T-helper 17 cell (primary cell): ENCODE results near the gene UHRF1. TPM values are rescaled to one million over a fixed set of nuclear protein-coding genes. Genes with fewer than 3 reads are reported as not detected.

Source experiments
- ATAC-seq: fragments of 150-1000 bp; cut with Tn5 transposase; 2 replicates; pipeline ENCODE4 v1.10.0; 2021; ENCODE audit warnings: mild to moderate bottlenecking, moderate library complexity
- DNase-seq, 3 donors: peaks; one replicate each; pipeline versions ENCODE4 v3.0.0 to v3.0.0-alpha.2; 2020 to 2021
- H3K9me3 ChIP-seq: one replicate; pipeline ENCODE4 v1.7.0; 2013; ENCODE audit warnings: low read length, mild to moderate bottlenecking; ENCODE audit not compliant: control insufficient read depth, poor library complexity, severe bottlenecking
- H3K27ac Mint-ChIP-seq: one replicate; pipeline ENCODE4 v1.8.0; 2022; ENCODE audit warnings: mild to moderate bottlenecking, moderate library complexity, mixed read lengths
- H3K27me3 Mint-ChIP-seq: one replicate; pipeline ENCODE4 v1.8.0; 2022; ENCODE audit warnings: mixed read lengths
- H3K36me3 Mint-ChIP-seq: one replicate; pipeline ENCODE4 v1.8.0; 2022; ENCODE audit warnings: low read depth, mixed read lengths
- H3K4me1 Mint-ChIP-seq: one replicate; pipeline ENCODE4 v1.8.0; 2022; ENCODE audit warnings: mild to moderate bottlenecking, mixed read lengths
- H3K4me3 Mint-ChIP-seq: one replicate; pipeline ENCODE4 v1.8.0; 2022; ENCODE audit warnings: mild to moderate bottlenecking, moderate library complexity, mixed read lengths
- total RNA-seq, 4 donors: library from RNA in 2 of 4; stranded (reverse) in 2 of 4; gene quantifications; one replicate each; pipeline ENCODE4 v1.2.3 and lab custom pipeline; 2022 to 2026

UHRF1 gene
- under 1 TPM; 0.12 to 0.34 TPM for total RNA-seq
- total RNA-seq (lab: John Stamatoyannopoulos, UW): 0.75 to 1.9 reads per million in 2 donors

DNA sequence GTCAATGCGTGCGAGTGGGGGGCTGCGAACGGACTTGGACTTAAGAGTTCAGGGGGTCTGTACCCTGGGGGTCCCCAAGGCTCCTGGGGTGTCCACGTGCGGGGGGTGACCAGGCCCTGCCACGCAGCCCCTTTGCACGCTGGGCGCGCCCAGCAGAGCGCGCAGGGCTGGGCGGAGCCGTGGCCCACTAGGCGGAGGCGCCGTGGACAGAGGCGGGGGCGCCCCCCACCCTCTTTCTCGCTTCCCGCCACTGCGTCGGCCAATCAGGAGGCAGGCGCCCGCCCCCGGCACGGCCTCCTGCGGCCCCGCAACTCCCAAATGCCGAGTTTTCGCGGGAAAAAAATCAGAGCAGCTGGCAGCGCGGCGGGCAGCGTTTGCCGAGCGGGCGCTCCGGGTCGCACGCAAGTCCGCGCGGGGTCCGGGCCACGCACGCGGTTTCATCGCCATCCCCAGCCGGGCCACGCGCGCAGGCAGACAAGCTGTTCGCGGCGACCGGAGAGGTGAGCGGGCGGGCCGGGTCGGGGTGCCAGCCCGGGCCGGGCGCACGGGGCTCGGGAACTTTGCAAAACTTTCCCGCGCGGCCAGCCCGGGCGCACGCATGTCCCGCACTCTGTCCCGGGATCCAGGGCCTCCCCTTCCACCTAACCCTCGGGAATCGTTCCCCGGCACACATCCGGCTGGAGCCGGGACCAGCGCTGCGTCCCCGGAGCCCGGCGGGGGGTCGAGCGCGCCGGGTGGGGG lies at the start of gene UHRF1:
Gene UHRF1, plus strand, starts transcription at position 346 of the 741 bp plus-strand sequence. CDS start 1,385 bp downstream, outside the sequence.
- H3K4me3 Mint-ChIP-seq: peak within 1 kb of the TSS; percentile 92
- H3K36me3 Mint-ChIP-seq: no peaks in the 10 kb centered on the region
- H3K27me3 Mint-ChIP-seq: no peaks in the 10 kb centered on the region
- no peaks in the 10 kb centered on the region for H3K9me3 ChIP-seq
- DNase-seq: peak in 1 of 3 donors; percentile 16
- H3K27ac Mint-ChIP-seq: peak within 1 kb of the TSS; percentile 92
- no peak for ATAC-seq
- peaks cover 21% of the 10 kb centered on the region for H3K4me1 Mint-ChIP-seq

DNA sequence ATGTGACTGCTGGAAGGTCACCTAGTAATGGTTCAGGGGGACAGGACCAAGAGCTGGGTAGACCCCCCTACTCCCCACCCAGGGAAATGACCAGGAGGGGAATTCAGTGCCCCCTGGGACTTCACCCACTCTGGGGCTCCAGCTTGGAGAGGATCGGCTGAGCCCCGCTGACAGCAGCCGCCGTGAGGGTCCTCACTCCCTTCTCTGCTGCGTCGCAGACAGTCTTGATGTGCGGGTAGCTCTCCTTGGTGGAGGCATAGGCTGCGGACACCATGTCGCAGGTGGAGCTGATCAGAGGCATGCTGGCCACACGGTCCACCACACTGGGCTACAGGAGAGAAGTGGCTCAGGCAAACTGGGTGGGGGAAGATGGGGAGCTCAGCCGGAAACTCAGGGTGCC lies 49.6 kb upstream of the UHRF1 start:
- Mint-ChIP-seq H3K36me3 (no peaks in the 10 kb centered on the region), H3K27me3 (no peaks in the 10 kb centered on the region), H3K4me3 (no peak overlapping the region), H3K4me1 (peaks cover 3% of the 10 kb centered on the region), H3K27ac (no peak overlapping the region)
- DNase-seq: no peak
- no peak for ATAC-seq
- no peaks in the 10 kb centered on the region for H3K9me3 ChIP-seq

DNA sequence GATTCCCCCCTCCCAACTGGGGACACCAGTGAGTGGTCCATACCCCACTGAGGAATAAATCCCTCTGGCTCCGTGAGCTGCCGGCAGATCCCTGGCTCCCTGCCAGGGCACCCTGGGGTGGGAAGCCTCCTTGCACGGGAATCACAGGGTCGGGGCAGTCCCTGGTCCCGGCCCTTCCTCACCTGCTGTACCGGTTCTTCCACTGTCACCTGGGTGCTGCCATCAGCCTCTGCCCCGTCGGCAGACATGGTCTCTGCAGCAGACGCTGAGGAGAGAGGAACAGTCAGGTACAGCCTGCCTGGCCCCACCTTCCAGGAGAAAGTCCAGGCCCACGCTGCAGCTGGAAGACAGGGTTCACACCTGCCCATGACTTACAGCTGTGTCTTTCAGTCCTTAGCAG lies 48.2 kb upstream of the UHRF1 start:
- ATAC-seq (no peak), DNase-seq (no peak)
- H3K9me3 ChIP-seq: no peaks in the 10 kb centered on the region
- H3K27me3 Mint-ChIP-seq: no peaks in the 10 kb centered on the region
- H3K4me1 Mint-ChIP-seq: peaks cover 3% of the 10 kb centered on the region
- no peaks in the 10 kb centered on the region for H3K36me3 Mint-ChIP-seq
- no peak overlapping the region for H3K4me3 Mint-ChIP-seq
- no peak overlapping the region for H3K27ac Mint-ChIP-seq

DNA sequence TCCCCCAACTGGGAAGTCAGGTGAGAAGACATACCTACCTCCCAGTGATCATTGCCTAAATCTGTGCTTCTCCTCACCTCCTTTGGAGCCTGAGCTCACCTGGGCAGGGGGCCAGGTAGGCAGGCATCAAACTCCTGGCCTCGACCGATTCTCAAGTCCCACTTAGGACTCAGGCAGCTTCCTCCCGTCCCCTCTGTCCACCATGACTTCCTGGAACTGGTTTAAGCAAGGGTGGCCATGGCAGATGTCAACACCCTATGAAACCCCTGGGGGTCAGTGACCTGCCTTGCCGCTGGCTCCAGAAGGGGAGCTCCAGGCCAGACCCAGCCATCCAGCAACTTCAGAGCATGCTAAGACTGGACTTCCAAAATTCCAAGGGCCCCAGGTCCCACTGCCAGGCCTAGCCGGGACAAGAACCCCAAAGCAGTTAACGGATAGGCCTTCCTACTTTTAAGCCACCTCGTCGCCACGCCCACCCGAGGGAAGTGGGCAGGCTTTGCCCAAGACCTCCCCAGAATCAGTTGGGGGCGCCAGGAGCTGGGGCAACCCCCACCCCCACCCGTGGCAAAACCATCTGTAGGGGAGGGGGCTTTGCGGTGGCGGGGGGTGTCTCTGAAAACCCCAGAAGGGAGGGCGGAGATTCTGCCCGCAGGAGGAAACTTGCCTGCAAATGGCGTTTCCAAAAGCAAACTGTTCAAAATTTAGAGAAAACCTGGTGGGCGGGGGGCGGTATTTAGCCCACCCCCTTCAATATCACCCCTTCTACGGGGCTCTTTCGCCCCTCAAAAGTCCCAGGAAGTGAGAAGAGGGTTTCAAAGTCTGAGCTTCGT lies 42.5 kb upstream of the UHRF1 start:
- Mint-ChIP-seq H3K27me3 (no peaks in the 10 kb centered on the region), H3K4me1 (peaks cover 11% of the 10 kb centered on the region), H3K36me3 (no peaks in the 10 kb centered on the region), H3K27ac (peak overlapping the region; percentile 86), H3K4me3 (peak overlapping the region; percentile 90)
- ATAC-seq: peak; percentile 11
- DNase-seq: peak; percentile 22 to 55 (median 47)
- no peaks in the 10 kb centered on the region for H3K9me3 ChIP-seq

DNA sequence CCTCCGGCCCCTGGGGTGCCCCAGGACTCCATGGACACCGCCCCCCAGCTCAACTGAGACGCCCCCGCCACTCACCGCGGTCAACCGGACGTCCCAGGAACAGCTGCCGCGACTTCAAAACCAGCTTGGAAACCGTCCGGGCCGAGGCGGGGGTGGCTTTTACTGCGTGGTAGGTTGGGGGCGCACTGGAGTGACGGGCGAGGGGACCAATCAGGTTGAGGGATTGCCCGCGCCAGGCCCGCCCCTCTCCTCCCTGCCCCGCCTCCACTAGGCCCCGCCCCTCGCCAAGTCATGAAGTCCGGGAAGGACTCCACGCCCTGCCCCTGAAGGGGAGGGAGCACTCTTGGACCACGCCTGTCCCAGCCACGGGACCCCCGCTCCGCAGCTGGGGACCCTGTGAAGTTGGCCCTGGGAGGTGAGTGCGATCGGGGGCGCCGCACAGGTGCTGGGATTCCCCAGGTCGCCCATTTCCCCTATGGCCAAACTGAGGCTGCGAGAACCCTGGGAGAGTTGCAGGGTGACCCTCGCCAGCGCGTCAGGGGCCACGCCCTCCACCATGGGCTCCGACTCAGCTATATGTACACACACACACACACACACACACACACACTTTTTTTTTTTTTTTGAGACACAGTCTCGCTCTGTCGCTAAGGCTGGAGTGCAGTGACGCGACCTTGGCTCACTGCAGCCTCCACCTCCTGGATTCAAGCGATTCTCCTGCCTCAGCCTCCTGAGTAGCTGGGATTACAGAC lies 41.6 kb upstream of the UHRF1 start, which contains the start of gene PLIN3:
Gene PLIN3, minus strand, starts transcription at position 134 of the 752 bp plus-strand sequence. CDS start 6,273 bp downstream, outside the sequence.
- DNase-seq (peak; percentile 81 to 87 (median 87)), ATAC-seq (peak; percentile 94)
- peak within 1 kb of the TSS; percentile 89 for H3K27ac Mint-ChIP-seq
- no peaks in the 10 kb centered on the region for H3K27me3 Mint-ChIP-seq
- H3K36me3 Mint-ChIP-seq: no peaks in the 10 kb centered on the region
- peaks cover 14% of the 10 kb centered on the region for H3K4me1 Mint-ChIP-seq
- peak within 1 kb of the TSS; percentile 90 for H3K4me3 Mint-ChIP-seq
- H3K9me3 ChIP-seq: no peaks in the 10 kb centered on the region

DNA sequence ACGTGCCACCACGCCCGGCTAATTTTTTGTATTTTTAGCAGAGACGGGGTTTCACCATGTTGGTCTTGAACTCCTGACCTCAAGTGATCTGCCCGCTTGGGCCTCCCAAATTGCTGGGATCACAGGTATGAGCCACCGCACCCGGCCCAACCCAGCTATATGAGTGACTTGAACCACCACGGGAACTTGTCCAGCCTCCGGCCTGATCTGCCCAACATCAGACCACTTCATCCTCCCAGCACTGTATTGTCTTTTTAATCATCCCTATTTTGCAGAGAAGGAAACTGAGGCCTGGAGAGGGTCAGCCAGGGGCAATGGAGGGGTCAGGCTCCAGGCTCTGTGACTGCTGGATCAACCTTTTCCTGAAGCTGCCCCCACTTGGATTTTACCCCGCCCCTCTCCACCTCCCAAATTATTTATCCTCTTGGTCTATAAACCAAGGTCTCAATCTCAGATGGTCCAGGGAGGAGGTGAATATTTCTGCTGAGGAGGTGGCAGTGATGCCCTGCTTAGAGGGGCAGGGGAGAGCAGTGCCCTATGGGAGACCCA lies 40.9 kb upstream of the UHRF1 start:
- H3K27ac Mint-ChIP-seq: peak overlapping the region; percentile 89
- DNase-seq: no peak

DNA sequence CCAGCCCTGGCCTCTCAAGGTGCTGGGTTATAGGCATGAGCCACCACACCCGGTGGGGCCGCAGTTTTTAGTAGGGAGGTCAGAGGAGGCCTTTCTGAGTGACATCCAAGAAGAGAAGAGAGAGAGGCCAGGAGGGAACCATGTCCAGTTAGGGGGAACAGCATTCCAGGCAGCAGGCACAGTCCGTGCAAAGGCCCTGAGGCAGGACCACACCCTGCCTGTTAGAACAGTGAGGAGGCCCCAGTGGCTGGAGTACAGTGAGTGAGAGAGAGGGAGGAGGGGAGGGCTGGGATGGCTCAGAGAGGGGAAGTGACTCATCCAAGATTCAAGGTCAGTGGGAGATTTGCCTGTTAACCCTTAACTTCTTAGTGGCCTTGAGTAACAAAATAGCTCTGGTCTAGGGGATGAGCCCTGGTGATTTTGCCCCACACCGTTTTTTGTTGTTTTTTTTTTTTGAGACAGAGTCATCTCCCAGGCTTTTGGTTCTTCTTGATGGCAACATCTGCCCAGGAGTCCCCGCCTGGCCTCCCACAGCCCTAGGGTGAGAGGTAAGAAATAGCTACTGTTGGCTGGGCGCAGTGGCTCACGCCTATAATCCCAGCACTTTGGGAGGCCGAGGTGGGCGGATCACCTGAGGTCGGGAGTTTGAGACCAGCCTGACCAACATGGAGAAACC lies 39.1 kb upstream of the UHRF1 start:
- no peak for ATAC-seq
- no peak for DNase-seq
- H3K36me3 Mint-ChIP-seq: peaks cover 2% of the 10 kb centered on the region
- peaks cover 17% of the 10 kb centered on the region for H3K4me1 Mint-ChIP-seq
- H3K4me3 Mint-ChIP-seq: no peak overlapping the region
- H3K27me3 Mint-ChIP-seq: peaks cover 10% of the 10 kb centered on the region
- H3K9me3 ChIP-seq: no peaks in the 10 kb centered on the region
- H3K27ac Mint-ChIP-seq: no peak overlapping the region

More for the DNA sequence above, 40.9 kb upstream of the UHRF1 start:
- H3K36me3 Mint-ChIP-seq: no peaks in the 10 kb centered on the region
- H3K4me3 Mint-ChIP-seq: peak overlapping the region; percentile 90
- H3K9me3 ChIP-seq: no peaks in the 10 kb centered on the region
- H3K4me1 Mint-ChIP-seq: peaks cover 14% of the 10 kb centered on the region
- H3K27me3 Mint-ChIP-seq: peaks cover under 1% of the 10 kb centered on the region
- no peak for ATAC-seq

DNA sequence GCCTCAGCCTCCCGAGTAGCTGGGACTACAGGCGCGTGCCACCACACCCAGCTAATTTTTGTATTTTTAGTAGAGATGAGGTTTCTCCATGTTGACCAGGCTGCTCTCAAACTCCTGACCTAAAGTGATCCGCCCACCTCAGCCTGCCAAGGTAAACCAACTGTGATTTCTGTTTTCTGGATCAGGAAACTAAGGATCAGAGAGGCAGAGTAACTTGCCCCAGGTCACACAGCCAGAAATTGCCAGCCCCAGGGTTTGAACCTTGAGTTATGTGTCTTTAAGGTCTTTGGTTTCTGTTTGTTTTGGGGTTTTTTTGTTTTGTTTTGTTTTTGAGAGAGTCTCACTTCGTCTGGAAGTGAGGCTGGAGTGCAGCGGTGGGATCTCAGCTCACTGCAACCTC lies 37.6 kb upstream of the UHRF1 start:
- no peak overlapping the region for H3K27ac Mint-ChIP-seq
- no peak for ATAC-seq

DNA sequence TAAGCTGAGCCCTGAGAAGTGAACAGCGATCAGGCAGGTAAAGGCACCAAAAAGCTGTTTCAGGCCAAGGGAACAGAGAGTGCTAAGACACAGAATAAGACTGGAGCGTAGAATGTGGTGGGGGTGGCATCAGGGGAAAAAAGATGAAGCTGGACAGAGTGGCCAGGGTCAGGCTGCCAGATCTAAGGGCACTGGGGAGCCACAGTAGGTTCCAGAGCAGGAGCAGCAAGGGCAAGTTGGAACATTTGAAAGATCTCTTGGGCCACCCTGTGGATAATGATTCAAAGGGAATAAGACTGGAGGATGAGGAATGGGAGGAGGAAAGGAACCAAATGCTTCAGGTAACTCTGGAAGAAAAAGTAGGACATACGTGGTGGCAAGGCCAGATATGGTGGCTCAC lies 35.4 kb upstream of the UHRF1 start:
- no peaks in the 10 kb centered on the region for H3K9me3 ChIP-seq
- Mint-ChIP-seq H3K4me1 (peaks cover 9% of the 10 kb centered on the region), H3K27ac (peak overlapping the region; percentile 76), H3K4me3 (no peak overlapping the region), H3K36me3 (peaks cover 2% of the 10 kb centered on the region), H3K27me3 (peaks cover 14% of the 10 kb centered on the region)
- no peak for ATAC-seq
- DNase-seq: no peak

More for the DNA sequence above, 37.6 kb upstream of the UHRF1 start:
- peaks cover 2% of the 10 kb centered on the region for H3K36me3 Mint-ChIP-seq
- peaks cover 10% of the 10 kb centered on the region for H3K27me3 Mint-ChIP-seq
- H3K4me3 Mint-ChIP-seq: no peak overlapping the region
- no peak for DNase-seq
- H3K4me1 Mint-ChIP-seq: peaks cover 12% of the 10 kb centered on the region
- H3K9me3 ChIP-seq: no peaks in the 10 kb centered on the region

DNA sequence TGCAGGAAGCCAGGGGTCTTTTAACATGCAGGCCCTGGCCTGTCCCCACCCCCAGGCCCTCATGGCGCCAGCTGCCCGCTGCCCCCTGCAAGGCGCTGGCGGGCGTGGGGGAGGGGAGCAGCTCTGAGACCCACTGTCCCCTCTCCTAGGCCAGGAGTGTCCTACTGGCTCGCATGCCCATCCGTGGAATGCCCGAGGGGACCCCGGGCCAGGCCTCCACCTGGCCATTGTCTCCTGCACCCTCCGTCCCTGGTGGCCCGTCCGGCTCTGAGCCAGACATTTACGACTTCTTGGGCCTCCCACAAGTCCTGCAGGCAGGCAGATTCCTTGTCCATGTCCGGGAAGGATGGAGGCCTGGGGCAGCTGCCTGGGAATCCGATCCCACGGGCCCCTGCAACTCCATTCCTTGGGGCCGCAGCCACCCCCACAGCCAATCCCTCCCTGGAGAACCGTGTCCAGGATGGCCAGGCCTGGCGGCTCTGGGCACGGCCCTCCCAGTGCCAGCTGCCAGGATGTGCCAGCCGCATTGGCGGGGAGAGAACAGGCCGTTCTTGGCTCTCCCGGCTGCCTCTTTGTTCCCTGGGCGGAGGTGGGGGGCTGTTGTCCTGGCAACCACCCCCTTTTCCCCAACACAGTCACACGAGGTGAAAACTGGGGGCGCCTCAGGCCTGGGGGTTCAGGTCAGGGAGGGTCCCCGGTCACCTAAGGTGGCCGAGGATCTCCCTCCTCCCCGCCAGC lies 31.4 kb upstream of the UHRF1 start:
- H3K36me3 Mint-ChIP-seq: peaks cover 2% of the 10 kb centered on the region
- no peak overlapping the region for H3K4me3 Mint-ChIP-seq
- no peaks in the 10 kb centered on the region for H3K9me3 ChIP-seq
- DNase-seq (no peak), ATAC-seq (no peak)
- H3K27ac Mint-ChIP-seq: no peak overlapping the region
- peaks cover 5% of the 10 kb centered on the region for H3K4me1 Mint-ChIP-seq
- H3K27me3 Mint-ChIP-seq: peaks cover 14% of the 10 kb centered on the region

DNA sequence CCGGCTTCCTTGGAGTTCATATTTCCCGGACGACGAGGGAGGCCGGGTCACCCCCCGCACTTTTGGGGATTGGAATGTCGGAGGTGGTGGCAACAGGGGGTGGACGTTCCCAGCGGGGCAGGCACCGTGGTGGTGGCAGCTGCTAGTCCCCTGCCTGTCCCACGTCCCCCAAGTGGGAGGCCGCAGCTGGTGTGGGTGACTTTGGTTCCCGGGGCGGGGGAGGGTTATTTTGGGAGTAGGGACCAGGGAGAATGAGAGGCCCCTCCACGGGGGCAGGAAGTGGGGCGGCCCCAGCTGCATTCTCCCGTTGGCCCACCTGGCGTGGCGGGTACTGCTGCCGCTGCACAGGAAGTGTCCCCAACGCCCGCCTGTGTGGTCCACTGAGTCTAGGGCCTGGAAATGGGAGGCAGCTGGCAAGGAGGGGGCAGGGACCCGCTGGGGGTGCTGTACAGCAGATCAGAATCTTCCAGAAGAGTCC lies 30.8 kb upstream of the UHRF1 start:
- no peak overlapping the region for H3K4me3 Mint-ChIP-seq
- no peak overlapping the region for H3K27ac Mint-ChIP-seq
- ATAC-seq: no peak
- no peaks in the 10 kb centered on the region for H3K9me3 ChIP-seq
- peaks cover 11% of the 10 kb centered on the region for H3K27me3 Mint-ChIP-seq
- DNase-seq: no peak
- peaks cover 6% of the 10 kb centered on the region for H3K4me1 Mint-ChIP-seq
- H3K36me3 Mint-ChIP-seq: peaks cover 2% of the 10 kb centered on the region

DNA sequence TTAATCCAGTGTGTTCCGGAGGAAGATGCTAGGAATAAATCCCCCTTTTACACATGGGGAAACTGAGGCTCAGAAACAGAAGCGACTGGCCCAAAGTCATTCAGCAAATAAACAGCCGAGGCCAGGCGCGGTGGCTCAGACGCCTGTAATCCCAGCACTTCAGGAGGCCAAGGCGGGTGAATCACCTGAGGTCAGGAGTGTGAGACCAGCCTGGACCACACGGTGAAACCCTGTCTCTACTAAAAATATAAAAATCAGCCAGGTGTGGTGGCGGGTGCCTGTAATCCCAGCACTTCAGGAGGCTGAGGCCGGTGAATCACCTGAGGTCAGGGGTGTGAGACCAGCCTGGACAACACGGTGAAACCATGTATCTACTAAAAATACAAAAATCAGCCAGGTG lies 30.3 kb upstream of the UHRF1 start:
- ATAC-seq (no peak), DNase-seq (no peak)
- Mint-ChIP-seq H3K36me3 (no peaks in the 10 kb centered on the region), H3K4me3 (no peak overlapping the region), H3K27ac (no peak overlapping the region), H3K27me3 (peaks cover 6% of the 10 kb centered on the region), H3K4me1 (peaks cover 2% of the 10 kb centered on the region)
- no peaks in the 10 kb centered on the region for H3K9me3 ChIP-seq
